Measurements from ENCODE around the gene KIRREL1.

Gene KIRREL1

GRCh38 chr1:158084336-158084735 lies 90.9 kb downstream of the KIRREL1 start:
- no peak overlapping the region for H3K27ac ChIP-seq (ENCODE audit: low read length)
- no peaks in the 10 kb centered on the region for H3K4me1 ChIP-seq (ENCODE audit: insufficient read depth, low read length)
- H3K4me3 ChIP-seq (ENCODE audit: low read depth in 1 of 2, low read length in 2 of 2) = no peak overlapping the region
- no peaks in the 10 kb centered on the region for H3K79me2 ChIP-seq (ENCODE audit: insufficient read depth, low read length)
- H3K9ac ChIP-seq (ENCODE audit: low read depth, low read length) = no peak overlapping the region
- H4K20me1 ChIP-seq (ENCODE audit: insufficient read depth, low read length) = no peaks in the 10 kb centered on the region; the same call in 1 of the 2 replicates
- H3K27me3 ChIP-seq (ENCODE audit: insufficient read depth, low read length, poor library complexity) = no peaks in the 10 kb centered on the region
- no peaks in the 10 kb centered on the region for H3K9me3 ChIP-seq (ENCODE audit: insufficient read depth, low read length, severe bottlenecking)
- peaks cover 48% of the 10 kb centered on the region for H3K36me3 ChIP-seq (ENCODE audit: insufficient read depth, low read length)
- TF ChIP-seq EZH2 (IDR thresholded peaks at IDR 0.05; ENCODE audit: borderline replicate concordance, low read depth, low read length, severe bottlenecking) = no peak
- TF ChIP-seq, protein P1, sequence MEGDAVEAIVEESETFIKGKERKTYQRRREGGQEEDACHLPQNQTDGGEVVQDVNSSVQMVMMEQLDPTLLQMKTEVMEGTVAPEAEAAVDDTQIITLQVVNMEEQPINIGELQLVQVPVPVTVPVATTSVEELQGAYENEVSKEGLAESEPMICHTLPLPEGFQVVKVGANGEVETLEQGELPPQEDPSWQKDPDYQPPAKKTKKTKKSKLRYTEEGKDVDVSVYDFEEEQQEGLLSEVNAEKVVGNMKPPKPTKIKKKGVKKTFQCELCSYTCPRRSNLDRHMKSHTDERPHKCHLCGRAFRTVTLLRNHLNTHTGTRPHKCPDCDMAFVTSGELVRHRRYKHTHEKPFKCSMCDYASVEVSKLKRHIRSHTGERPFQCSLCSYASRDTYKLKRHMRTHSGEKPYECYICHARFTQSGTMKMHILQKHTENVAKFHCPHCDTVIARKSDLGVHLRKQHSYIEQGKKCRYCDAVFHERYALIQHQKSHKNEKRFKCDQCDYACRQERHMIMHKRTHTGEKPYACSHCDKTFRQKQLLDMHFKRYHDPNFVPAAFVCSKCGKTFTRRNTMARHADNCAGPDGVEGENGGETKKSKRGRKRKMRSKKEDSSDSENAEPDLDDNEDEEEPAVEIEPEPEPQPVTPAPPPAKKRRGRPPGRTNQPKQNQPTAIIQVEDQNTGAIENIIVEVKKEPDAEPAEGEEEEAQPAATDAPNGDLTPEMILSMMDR (IDR thresholded peaks at IDR 0.05; ENCODE audit: borderline replicate concordance, extremely low read depth, low read length, poor library complexity, severe bottlenecking) = no peak
- H2AFZ ChIP-seq (ENCODE audit: low read depth, low read length) = no peak overlapping the region
- ATAC-seq (ENCODE audit: insufficient read depth, low read depth) (no peak), DNase-seq (no peak)
- H3K4me2 ChIP-seq (ENCODE audit: insufficient read depth, low read length) = no peak overlapping the region

- Histone ChIP-seq H3K4me3 (ENCODE audit: low read depth in 1 of 2, low read length in 2 of 2) (no peak overlapping the region), H3K9me3 (ENCODE audit: insufficient read depth, low read length, severe bottlenecking) (no peaks in the 10 kb centered on the region), H3K27ac (ENCODE audit: low read length) (no peak overlapping the region), H3K79me2 (ENCODE audit: insufficient read depth, low read length) (no peaks in the 10 kb centered on the region), H3K4me1 (ENCODE audit: insufficient read depth, low read length) (no peaks in the 10 kb centered on the region), H3K27me3 (ENCODE audit: insufficient read depth, low read length, poor library complexity) (no peaks in the 10 kb centered on the region), H3K9ac (ENCODE audit: low read depth, low read length) (no peak overlapping the region), H2AFZ (ENCODE audit: low read depth, low read length) (no peak overlapping the region), H3K4me2 (ENCODE audit: insufficient read depth, low read length) (no peak overlapping the region), H4K20me1 (ENCODE audit: insufficient read depth, low read length) (no peaks in the 10 kb centered on the region; the same call in 1 of the 2 replicates), H3K36me3 (ENCODE audit: insufficient read depth, low read length) (peaks cover 52% of the 10 kb centered on the region)
- DNase-seq (no peak), ATAC-seq (ENCODE audit: insufficient read depth, low read depth) (no peak)
- no peak for TF ChIP-seq EZH2 (IDR thresholded peaks at IDR 0.05; ENCODE audit: borderline replicate concordance, low read depth, low read length, severe bottlenecking)
- TF ChIP-seq, protein P1 (IDR thresholded peaks at IDR 0.05; ENCODE audit: borderline replicate concordance, extremely low read depth, low read length, poor library complexity, severe bottlenecking) = no peak
Observed at GRCh38 chr1:158084747-158085146, 91.3 kb downstream of the KIRREL1 start.

DNA sequence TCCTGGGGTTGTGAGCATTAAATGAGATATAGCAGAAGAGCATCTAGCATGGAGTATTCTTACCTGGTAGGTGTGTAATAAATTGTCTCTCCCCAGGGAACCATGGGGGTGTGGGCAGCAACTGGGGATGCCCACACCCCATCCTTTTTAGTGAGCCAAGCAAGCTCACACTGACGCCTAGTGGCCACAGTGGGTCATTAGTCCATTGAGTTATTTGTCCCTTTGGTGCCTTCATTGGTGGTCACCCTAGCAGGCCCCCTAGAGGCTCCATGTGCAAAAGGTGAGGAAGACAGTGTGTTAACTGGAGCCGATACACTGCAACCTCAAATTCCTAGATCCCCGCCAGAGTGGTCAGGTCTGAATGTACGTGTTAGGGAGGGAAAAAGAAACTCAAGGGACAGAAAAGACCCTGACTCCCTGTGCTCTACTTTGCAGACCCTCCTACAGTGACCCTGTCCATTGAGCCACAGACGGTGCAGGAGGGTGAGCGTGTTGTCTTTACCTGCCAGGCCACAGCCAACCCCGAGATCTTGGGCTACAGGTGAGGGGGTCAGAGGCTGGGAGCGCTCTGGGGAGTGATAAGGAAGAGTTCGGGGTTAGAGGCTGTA lies 94.0 kb downstream of the KIRREL1 start:
- Histone ChIP-seq H3K9me3 (ENCODE audit: insufficient read depth, low read length, severe bottlenecking) (no peaks in the 10 kb centered on the region), H3K9ac (ENCODE audit: low read depth, low read length) (no peak overlapping the region), H3K4me3 (ENCODE audit: low read depth in 1 of 2, low read length in 2 of 2) (no peak overlapping the region), H3K4me1 (ENCODE audit: insufficient read depth, low read length) (no peaks in the 10 kb centered on the region), H3K27me3 (ENCODE audit: insufficient read depth, low read length, poor library complexity) (no peaks in the 10 kb centered on the region), H3K27ac (ENCODE audit: low read length) (no peak overlapping the region), H3K36me3 (ENCODE audit: insufficient read depth, low read length) (peaks cover 59% of the 10 kb centered on the region), H3K79me2 (ENCODE audit: insufficient read depth, low read length) (no peaks in the 10 kb centered on the region), H4K20me1 (ENCODE audit: insufficient read depth, low read length) (no peaks in the 10 kb centered on the region; the same call in 1 of the 2 replicates), H3K4me2 (ENCODE audit: insufficient read depth, low read length) (no peak overlapping the region), H2AFZ (ENCODE audit: low read depth, low read length) (no peak overlapping the region)
- ATAC-seq (ENCODE audit: insufficient read depth, low read depth) = peak; percentile 72
- DNase-seq = peak; percentile 47
- TF ChIP-seq EZH2 (IDR thresholded peaks at IDR 0.05; ENCODE audit: borderline replicate concordance, low read depth, low read length, severe bottlenecking) = no peak
- TF ChIP-seq, protein P1 (IDR thresholded peaks at IDR 0.05; ENCODE audit: borderline replicate concordance, extremely low read depth, low read length, poor library complexity, severe bottlenecking) = peak; percentile 70
